ENCODE results near the gene RNF151. TPM values are rescaled to one million over a fixed set of nuclear protein-coding genes. Genes with fewer than 3 reads are reported as not detected.
"Not testable (repeated sequence)": the region's sequence is repeated elsewhere in the genome, so short reads cannot be mapped to it uniquely, and the experiment has no call there.

RNF151 gene
- total RNA-seq, 5 donors from 2014 or later (not counting 1 experiment from before 2014, with no cell fraction given), result 0.38 to 0.66 (median 0.44) TPM; not detected in 2

GRCh38 chr16:1947369-1947670, 19.3 kb upstream of the RNF151 start:
- ChIA-PET CTCF (no interaction called here), POLR2A (no interaction called here)
- no peak overlapping the region for H3K27ac Mint-ChIP-seq
- H3K27me3 ChIP-seq (replicated peaks in 1 of 2; ENCODE audit: control insufficient read depth in 2 of 2, extremely low read depth in 1 of 2, insufficient read depth in 2 of 2, low read length in 1 of 2), result peaks cover 0 to 8% of the 10 kb centered on the region in 2 experiments
- no peaks in the 10 kb centered on the region for H3K27me3 Mint-ChIP-seq
- no peaks in the 10 kb centered on the region for H3K36me3 ChIP-seq (ENCODE audit: control insufficient read depth in 2 of 2, extremely low read depth in 1 of 2, insufficient read depth in 1 of 2, low read length in 1 of 2)
- H3K4me3 Mint-ChIP-seq, result no peak overlapping the region
- no peaks in the 10 kb centered on the region for H3K36me3 Mint-ChIP-seq
- ATAC-seq (replicated peaks in 1 of 4) (no peak), DNase-seq (no peak)
- H3K4me1 ChIP-seq (ENCODE audit: control insufficient read depth in 1 of 2, extremely low read depth in 1 of 2, insufficient read depth in 2 of 2, low read length in 2 of 2), result peaks cover 2 to 12% of the 10 kb centered on the region in 2 experiments
- H3K27ac ChIP-seq (ENCODE audit: low read length), result no peak overlapping the region
- peaks cover 4 to 13% (median 6%) of the 10 kb centered on the region in 3 donors for H3K4me1 Mint-ChIP-seq
- no peak overlapping the region for H3K4me3 ChIP-seq (ENCODE audit: control insufficient read depth in 1 of 2, extremely low read depth in 1 of 2, low read length in 1 of 2)
- 88% methylated on average over 9 of the region's 9 CpGs for WGBS (ENCODE audit: insufficient coverage)
- no peaks in the 10 kb centered on the region for H3K9me3 ChIP-seq
- H3K9me3 Mint-ChIP-seq, result no peaks in the 10 kb centered on the region

GRCh38 chr16:1949507-1949906, 17.1 kb upstream of the RNF151 start:
- no peaks in the 10 kb centered on the region for H3K27me3 Mint-ChIP-seq
- no peak overlapping the region for H3K27ac ChIP-seq (ENCODE audit: low read length)
- H3K9me3 Mint-ChIP-seq, result no peaks in the 10 kb centered on the region
- CTCF ChIA-PET, result no interaction called here
- peaks cover 0 to 22% of the 10 kb centered on the region in 2 experiments for H3K27me3 ChIP-seq (replicated peaks in 1 of 2; ENCODE audit: control insufficient read depth in 2 of 2, extremely low read depth in 1 of 2, insufficient read depth in 2 of 2, low read length in 1 of 2)
- no peak overlapping the region for H3K27ac Mint-ChIP-seq
- no peaks in the 10 kb centered on the region for H3K36me3 Mint-ChIP-seq
- no peak overlapping the region for H3K4me3 ChIP-seq (ENCODE audit: control insufficient read depth in 1 of 2, extremely low read depth in 1 of 2, low read length in 1 of 2)
- H3K4me3 Mint-ChIP-seq, result no peak overlapping the region
- ATAC-seq (replicated peaks in 1 of 4), result no peak
- WGBS (ENCODE audit: insufficient coverage), result 89% methylated on average over 2 of the region's 11 CpGs
- no peaks in the 10 kb centered on the region for H3K36me3 ChIP-seq (ENCODE audit: control insufficient read depth in 2 of 2, extremely low read depth in 1 of 2, insufficient read depth in 1 of 2, low read length in 1 of 2)
- H3K9me3 ChIP-seq, result no peaks in the 10 kb centered on the region
- no peaks in the 10 kb centered on the region for H3K4me1 ChIP-seq (ENCODE audit: control insufficient read depth in 1 of 2, extremely low read depth in 1 of 2, insufficient read depth in 2 of 2, low read length in 2 of 2)
- POLR2A ChIA-PET, result no interaction called here
- no peak for DNase-seq
- H3K4me1 Mint-ChIP-seq, result peaks cover 0 to 1% (median 0%) of the 10 kb centered on the region in 3 donors

- Histone ChIP-seq H3K36me3 (ENCODE audit: control insufficient read depth in 2 of 2, extremely low read depth in 1 of 2, insufficient read depth in 1 of 2, low read length in 1 of 2) (no peaks in the 10 kb centered on the region), H3K4me1 (ENCODE audit: control insufficient read depth in 1 of 2, extremely low read depth in 1 of 2, insufficient read depth in 2 of 2, low read length in 2 of 2) (no peaks in the 10 kb centered on the region), H3K27ac (ENCODE audit: low read length) (no peak overlapping the region), H3K4me3 (ENCODE audit: control insufficient read depth in 1 of 2, extremely low read depth in 1 of 2, low read length in 1 of 2) (no peak overlapping the region), H3K27me3 (replicated peaks in 1 of 2; ENCODE audit: control insufficient read depth in 2 of 2, extremely low read depth in 1 of 2, insufficient read depth in 2 of 2, low read length in 1 of 2) (peaks cover 0 to 23% of the 10 kb centered on the region in 2 experiments), H3K9me3 (no peaks in the 10 kb centered on the region)
- no peaks in the 10 kb centered on the region for H3K9me3 Mint-ChIP-seq
- ATAC-seq (replicated peaks in 1 of 4), result no peak
- 68% methylated on average over 6 of the region's 7 CpGs for WGBS (ENCODE audit: insufficient coverage)
- H3K27me3 Mint-ChIP-seq, result no peaks in the 10 kb centered on the region
- no peak overlapping the region for H3K27ac Mint-ChIP-seq
- no peaks in the 10 kb centered on the region for H3K36me3 Mint-ChIP-seq
- CTCF ChIA-PET, result no interaction called here
- H3K4me3 Mint-ChIP-seq, result no peak overlapping the region
- no peaks in the 10 kb centered on the region for H3K4me1 Mint-ChIP-seq
- DNase-seq, result no peak
- POLR2A ChIA-PET, result no interaction called here
Measured at GRCh38 chr16:1950047-1950446, 16.6 kb upstream of the RNF151 start.

- no peak overlapping the region for H3K27ac Mint-ChIP-seq
- H3K36me3 ChIP-seq (ENCODE audit: control insufficient read depth in 2 of 2, extremely low read depth in 1 of 2, insufficient read depth in 1 of 2, low read length in 1 of 2), result no peaks in the 10 kb centered on the region
- ATAC-seq (replicated peaks in 1 of 4), result no peak
- no peaks in the 10 kb centered on the region for H3K4me1 Mint-ChIP-seq
- peaks cover 0 to 23% of the 10 kb centered on the region in 2 experiments for H3K27me3 ChIP-seq (replicated peaks in 1 of 2; ENCODE audit: control insufficient read depth in 2 of 2, extremely low read depth in 1 of 2, insufficient read depth in 2 of 2, low read length in 1 of 2)
- DNase-seq, result no peak
- H3K27ac ChIP-seq (ENCODE audit: low read length), result no peak overlapping the region
- CTCF ChIA-PET, result no interaction called here
- WGBS (ENCODE audit: insufficient coverage), result 85% methylated on average over 19 of the region's 19 CpGs
- no peaks in the 10 kb centered on the region for H3K36me3 Mint-ChIP-seq
- POLR2A ChIA-PET, result no interaction called here
- no peak overlapping the region for H3K4me3 Mint-ChIP-seq
- no peaks in the 10 kb centered on the region for H3K9me3 ChIP-seq
- H3K4me1 ChIP-seq (ENCODE audit: control insufficient read depth in 1 of 2, extremely low read depth in 1 of 2, insufficient read depth in 2 of 2, low read length in 2 of 2), result no peaks in the 10 kb centered on the region
- H3K9me3 Mint-ChIP-seq, result no peaks in the 10 kb centered on the region
- no peak overlapping the region for H3K4me3 ChIP-seq (ENCODE audit: control insufficient read depth in 1 of 2, extremely low read depth in 1 of 2, low read length in 1 of 2)
- no peaks in the 10 kb centered on the region for H3K27me3 Mint-ChIP-seq
Measured at GRCh38 chr16:1950559-1950958, 16.1 kb upstream of the RNF151 start.

- H3K4me1 Mint-ChIP-seq, result no peaks in the 10 kb centered on the region
- no peaks in the 10 kb centered on the region for H3K27me3 Mint-ChIP-seq
- no peak for DNase-seq
- ATAC-seq (replicated peaks in 1 of 4), result no peak
- peaks cover 0 to 25% of the 10 kb centered on the region in 2 experiments for H3K27me3 ChIP-seq (replicated peaks in 1 of 2; ENCODE audit: control insufficient read depth in 2 of 2, extremely low read depth in 1 of 2, insufficient read depth in 2 of 2, low read length in 1 of 2)
- 94% methylated on average over 18 of the region's 22 CpGs for WGBS (ENCODE audit: insufficient coverage)
- ChIA-PET POLR2A (no interaction called here), CTCF (no interaction called here)
- H3K27ac ChIP-seq (ENCODE audit: low read length), result no peak overlapping the region
- no peak overlapping the region for H3K4me3 Mint-ChIP-seq
- H3K9me3 Mint-ChIP-seq, result no peaks in the 10 kb centered on the region
- H3K27ac Mint-ChIP-seq, result no peak overlapping the region
- H3K36me3 Mint-ChIP-seq, result no peaks in the 10 kb centered on the region
- H3K36me3 ChIP-seq (ENCODE audit: control insufficient read depth in 2 of 2, extremely low read depth in 1 of 2, insufficient read depth in 1 of 2, low read length in 1 of 2), result no peaks in the 10 kb centered on the region
- peaks cover 0 to 2% of the 10 kb centered on the region in 2 experiments for H3K4me1 ChIP-seq (ENCODE audit: control insufficient read depth in 1 of 2, extremely low read depth in 1 of 2, insufficient read depth in 2 of 2, low read length in 2 of 2)
- H3K4me3 ChIP-seq (ENCODE audit: control insufficient read depth in 1 of 2, extremely low read depth in 1 of 2, low read length in 1 of 2), result no peak overlapping the region
- no peaks in the 10 kb centered on the region for H3K9me3 ChIP-seq
Measured at GRCh38 chr16:1953734-1954133, 12.9 kb upstream of the RNF151 start.

GRCh38 chr16:1957434-1958142, 9.1 kb upstream of the RNF151 start:
- H3K27ac ChIP-seq (ENCODE audit: low read length); H3K27ac Mint-ChIP-seq; H3K36me3 Mint-ChIP-seq; H3K4me3 Mint-ChIP-seq; H3K27me3 Mint-ChIP-seq; H3K4me3 ChIP-seq (ENCODE audit: control insufficient read depth in 1 of 2, extremely low read depth in 1 of 2, low read length in 1 of 2); ATAC-seq (replicated peaks in 1 of 4); H3K9me3 ChIP-seq; H3K9me3 Mint-ChIP-seq; DNase-seq; POLR2A ChIA-PET: not testable (repeated sequence)
- peaks cover 15 to 29% (median 28%) of the 10 kb centered on the region in 3 donors for H3K4me1 Mint-ChIP-seq
- WGBS (ENCODE audit: insufficient coverage), result 98% methylated on average over 12 of the region's 22 CpGs
- H3K4me1 ChIP-seq (ENCODE audit: control insufficient read depth in 1 of 2, extremely low read depth in 1 of 2, insufficient read depth in 2 of 2, low read length in 2 of 2), result peaks cover 7 to 38% of the 10 kb centered on the region in 2 experiments
- CTCF ChIA-PET, result interaction anchor here (0.6 to 1.0 kb wide), 2 partner anchors 47 to 183 kb away, joined by 3 to 5 read pairs; no protein-coding TSS in a partner anchor
- peaks cover 0 to 19% of the 10 kb centered on the region in 2 experiments for H3K27me3 ChIP-seq (replicated peaks in 1 of 2; ENCODE audit: control insufficient read depth in 2 of 2, extremely low read depth in 1 of 2, insufficient read depth in 2 of 2, low read length in 1 of 2)
- H3K36me3 ChIP-seq (ENCODE audit: control insufficient read depth in 2 of 2, extremely low read depth in 1 of 2, insufficient read depth in 1 of 2, low read length in 1 of 2), result peaks cover 7 to 16% of the 10 kb centered on the region in 2 donors
